CD4-positive, alpha-beta T cell treated with Interleukin-10 for 1 hour (primary cell): Measurements from ENCODE around the gene CALML3.

Source experiments
- DNase-seq: peaks from one replicate; pipeline ENCODE4 v3.0.0-alpha.2; 2020

Gene CALML3

DNA sequence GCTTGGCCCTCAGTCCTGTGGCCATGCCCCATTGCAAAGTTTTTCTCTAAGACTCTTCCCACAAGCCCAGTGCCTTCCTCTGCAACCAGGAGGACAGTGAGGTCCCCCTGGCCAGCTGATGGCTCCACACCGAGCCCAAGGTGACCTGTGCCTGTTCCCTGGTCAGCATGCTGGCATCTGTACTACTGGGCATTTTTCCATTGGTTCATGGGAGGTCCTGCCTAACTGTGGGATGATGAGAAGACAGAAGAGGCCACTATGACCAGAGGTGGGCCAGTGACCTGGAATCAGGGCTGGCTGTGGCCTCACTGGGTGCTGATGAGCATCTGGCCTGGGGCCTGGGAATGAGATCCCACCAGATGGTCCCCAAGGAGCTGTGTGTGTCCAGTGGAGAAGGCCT, 20.2 kb downstream of the CALML3 start:
- DNase-seq: no peak

DNA sequence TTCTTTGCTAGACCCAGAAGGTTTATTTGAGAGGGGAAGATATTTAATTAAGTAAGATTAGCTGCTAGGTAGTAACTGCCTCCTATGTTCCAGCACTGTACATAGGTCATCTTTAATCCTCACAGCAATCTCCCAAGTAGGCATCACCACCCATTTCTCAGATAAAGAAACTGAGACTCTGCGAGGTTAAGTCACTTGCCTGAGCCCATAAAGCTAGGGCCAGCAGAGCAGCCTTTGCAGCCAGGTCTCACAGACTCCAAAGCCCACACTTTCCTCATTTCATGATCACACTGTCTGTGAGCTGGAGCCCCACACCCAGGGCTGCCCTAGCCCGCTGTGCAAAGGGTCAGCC, 20.6 kb downstream of the CALML3 start:
- no peak for DNase-seq

DNA sequence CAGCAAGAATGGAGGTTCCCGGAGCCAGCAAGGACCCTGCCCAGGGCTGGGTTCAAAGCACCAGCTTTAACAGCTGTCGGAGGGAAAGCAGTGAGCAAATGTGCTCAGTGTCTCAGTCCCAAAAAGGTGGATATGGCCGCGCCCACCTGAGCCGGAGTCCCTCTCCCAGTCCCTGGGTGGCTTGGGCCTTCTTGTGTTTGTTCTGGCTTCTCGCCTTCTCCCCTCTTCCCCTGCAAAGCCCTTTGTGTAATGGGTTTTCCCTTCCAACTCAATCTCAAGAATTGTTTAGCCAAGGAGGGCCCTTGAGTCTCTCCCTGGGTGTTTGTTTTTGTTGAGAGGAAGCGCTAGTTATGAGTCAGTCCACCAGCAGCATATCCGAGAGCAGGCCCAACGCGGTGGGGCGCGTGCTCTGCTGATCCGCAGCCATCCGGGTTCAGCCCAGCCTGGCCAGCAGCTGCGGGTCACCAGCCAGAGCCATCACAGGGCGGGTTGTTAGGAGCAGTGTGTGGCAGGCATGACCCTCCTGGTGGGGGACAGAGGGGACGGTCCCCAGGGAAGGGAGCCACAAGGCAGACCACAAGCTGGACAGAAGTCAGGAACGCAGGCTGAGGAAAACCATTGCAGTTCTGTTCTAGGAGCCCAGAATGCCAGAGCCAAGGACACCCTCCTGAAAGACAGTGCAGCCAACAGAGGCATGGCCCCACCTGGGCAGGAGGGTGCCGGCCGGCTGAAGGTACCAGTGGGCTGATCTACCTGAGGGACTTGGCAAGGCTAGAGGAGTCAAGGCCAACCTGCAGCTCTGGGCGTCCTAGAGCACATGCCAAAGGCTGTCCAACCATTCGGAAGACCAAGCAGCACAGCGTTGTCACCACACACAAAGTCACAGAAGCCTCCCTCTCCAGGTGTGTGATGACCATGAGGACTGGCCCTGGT, 21.3 kb downstream of the CALML3 start:
- DNase-seq: no peak

DNA sequence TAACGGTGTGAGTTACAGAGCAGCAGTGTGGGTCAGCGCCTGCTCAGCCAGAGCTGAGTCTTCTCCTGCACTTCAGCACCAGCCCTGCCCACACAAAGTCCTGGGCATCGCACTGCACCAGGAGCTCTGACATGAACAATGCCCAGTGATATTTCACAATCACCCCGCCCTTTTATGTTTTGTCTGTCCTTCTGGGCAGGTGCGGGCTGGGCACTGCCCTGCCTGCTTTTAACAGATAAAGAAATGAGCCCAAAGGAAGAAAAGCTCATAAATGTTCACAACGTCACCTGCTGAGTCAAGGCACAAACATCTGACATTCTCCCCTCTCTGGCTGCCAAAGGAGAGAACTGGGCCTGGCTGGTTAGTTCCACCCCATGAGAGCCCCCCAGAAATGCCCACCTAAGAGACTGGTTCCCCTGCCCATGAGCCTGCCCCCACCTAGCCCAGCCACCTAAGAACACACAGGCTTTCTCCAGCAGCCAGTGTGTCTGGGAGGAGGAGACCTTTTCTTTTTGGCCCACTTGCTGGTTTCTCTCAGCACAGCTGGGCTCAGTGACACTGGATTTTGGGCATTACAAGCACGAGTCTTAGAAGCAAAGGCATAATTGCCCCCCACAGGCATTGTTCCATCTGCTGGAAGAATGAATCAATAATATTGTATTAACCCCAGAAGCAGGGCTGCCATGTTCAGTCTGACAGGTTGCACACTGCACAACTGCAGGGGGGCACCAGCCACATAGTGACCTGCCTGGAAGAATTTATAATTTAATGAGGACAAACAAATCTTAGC, 22.3 kb downstream of the CALML3 start:
- DNase-seq: no peak

DNA sequence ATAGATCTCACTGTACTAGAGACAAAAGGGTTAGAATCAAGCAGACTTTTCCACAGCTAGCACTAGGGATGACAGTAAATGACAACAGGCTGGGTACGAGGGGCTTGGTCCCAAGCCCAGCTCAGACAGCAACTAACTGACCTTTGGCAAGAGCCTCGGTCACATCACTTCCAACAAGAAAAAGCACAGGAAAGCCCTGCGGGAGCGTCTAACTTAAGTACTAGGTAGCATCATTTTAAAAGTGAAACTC, 22.8 kb downstream of the CALML3 start:
- no peak for DNase-seq

DNA sequence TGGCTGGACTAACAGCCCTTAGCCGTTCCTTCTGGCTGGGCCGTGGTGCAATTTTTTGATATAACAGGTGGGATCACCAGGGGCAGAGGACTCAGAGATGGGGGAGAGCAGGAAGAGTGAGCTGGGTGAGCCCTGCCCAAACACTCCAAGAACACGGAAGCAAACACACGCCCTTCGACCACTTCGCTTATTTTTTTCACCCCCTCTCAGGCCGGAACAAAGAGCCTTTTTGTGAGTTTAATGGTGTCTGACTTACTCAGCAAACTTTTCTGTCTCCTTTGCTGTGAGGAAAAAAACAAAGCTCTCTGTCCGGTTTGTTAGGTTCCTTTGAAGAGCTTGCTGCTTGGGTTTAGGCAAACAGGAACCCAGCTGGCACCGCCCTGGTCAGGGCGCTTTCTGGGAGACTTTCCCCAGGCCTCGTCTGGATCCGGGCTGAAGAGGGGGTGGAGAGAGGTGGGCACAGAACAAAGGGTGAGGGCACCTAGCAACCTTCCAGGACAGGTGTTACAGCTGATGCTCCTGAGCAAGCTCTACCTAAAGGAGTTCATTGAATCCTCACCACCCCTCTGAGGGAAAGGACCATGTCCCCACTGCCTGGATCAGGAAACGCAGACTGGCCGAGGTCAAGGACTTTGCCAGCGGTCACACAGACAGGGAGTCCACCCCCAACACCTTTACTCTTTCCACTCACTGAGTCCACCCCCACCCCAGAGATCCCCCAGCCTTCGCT, 23.3 kb downstream of the CALML3 start:
- DNase-seq: no peak

DNA sequence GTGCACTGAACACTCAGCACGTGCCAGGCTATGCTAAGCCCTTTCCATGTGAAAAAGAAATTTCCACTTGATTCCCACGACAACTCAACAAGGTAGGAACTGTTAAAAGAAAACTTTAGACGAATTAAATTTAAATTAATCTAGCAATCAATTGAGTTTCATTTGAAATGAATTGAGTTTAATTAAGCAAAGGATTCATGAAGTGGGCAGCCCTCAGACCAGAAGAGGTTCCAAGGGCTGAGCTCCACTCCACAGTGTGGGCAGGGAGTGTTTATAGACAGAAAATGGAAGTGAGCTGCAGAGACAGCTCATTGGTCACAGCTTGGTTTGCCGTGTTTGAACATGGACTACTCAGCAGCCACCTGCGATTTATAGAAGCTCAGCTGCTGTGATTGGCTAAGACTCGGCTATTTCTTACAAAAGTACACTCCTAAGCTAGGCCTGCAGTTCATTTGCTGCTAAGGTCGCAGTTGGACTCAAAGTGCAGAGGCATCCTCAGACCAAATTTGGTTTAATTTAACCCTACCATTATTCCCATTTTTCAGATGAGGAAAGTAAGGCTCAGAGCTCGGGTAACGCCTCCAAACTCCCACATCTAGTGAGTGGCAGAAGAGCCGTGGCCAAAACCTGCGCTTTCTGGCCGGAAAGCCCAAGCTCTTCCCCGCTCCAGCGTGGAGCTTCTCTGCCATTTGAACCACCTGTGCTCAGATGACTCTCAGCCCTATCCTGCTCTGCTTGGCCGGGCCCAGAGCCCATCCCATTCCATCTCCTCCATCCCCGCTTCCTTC, 24.9 kb downstream of the CALML3 start:
- DNase-seq: no peak

DNA sequence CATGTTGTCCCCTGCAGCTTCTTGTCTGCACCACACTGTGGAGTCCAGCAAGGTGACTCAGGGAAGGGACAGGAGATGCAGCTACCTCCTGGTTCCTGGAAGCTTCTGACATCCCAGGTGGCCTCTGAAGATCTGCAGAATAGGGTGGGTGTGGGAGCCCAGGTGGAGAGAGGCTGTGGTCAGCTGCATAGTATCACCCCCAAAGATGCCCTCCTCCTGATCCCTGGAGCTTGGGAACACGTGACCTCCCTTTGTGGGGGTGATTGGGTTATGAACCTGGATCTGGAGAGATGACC, 25.4 kb downstream of the CALML3 start:
- DNase-seq: no peak

DNA sequence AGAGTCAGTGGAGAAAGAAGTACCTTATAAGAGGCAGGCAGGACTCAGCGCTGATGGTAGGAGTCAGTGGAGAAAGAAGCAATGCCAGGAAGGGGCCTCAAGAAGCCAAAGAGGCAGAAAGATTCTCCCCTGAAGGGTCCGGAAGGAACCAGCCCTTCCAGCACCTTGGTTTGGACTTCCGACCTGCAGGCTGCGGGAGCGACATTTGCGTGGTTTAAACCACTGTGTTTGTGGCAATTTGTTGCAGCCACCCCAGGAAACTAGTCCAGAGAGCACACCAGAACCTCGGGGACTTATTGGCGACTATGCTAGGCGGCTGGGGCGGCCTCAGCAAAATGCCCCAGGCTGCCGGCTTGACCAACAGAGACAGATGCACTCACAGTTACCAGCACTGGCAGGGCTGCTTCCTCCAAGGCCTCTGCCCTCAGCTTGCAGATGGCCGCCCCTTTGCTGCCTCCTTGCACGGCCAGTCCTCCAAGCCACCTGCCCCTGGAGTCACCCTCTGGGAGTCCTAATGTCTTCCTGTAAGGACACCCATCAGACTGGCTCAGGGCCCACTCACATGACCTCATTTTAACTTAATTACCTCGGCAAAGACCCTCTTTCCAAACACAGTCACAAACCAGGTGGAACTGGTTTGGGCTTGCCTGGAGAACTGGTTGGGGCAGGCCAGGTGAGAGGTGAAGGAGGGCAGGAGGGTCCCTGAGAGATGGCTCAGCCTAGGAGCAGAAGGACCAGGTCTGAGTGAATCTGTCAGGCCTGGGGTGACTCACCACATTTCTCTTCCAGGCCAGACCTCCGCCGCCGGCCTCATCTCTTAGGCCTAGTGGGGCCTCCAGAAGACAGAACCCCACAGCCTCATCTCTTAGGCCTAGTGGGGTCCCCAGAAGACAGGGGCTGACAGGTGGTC, 26.1 kb downstream of the CALML3 start:
- DNase-seq: no peak

DNA sequence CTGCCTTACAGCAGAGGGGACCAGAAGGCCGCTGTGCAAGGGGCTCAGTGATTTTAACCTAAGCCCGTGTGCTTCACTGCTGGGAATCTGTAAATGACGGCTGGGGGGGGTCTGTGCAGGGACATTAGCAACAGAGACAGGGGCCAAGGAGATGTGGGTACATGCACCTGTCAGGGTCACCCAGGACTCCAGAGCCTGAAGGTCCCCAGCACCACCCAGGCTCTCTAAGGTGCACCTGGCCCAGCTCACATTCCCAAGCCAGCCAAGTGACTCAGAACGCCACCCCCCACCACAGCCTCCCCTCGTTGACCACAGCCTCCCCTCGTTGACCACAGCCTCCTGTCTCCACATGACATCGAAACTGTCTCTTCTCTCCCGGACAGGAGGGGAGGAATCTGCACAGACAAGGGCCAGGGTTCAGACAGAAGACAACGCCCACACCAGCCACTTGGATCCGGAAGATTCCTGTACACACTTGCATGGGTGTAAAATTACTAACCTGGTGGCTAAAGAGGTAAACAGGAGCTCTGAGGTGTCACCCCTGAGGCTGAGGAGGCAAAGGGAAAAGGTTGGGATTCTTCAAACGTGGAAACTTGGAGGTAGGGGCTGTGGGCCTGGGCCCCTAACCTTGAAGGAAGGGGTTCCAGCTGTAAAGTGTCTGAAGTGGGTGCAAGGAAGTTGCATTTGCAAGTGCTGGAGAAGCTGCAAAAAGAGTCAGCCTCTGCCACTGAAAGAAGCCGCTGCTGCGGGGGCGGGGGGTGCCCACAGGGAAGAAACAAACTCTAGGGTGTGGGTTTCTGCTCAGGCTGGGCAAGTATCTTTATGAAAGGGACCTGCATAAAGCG, 27.0 kb downstream of the CALML3 start:
- DNase-seq: no peak

DNA sequence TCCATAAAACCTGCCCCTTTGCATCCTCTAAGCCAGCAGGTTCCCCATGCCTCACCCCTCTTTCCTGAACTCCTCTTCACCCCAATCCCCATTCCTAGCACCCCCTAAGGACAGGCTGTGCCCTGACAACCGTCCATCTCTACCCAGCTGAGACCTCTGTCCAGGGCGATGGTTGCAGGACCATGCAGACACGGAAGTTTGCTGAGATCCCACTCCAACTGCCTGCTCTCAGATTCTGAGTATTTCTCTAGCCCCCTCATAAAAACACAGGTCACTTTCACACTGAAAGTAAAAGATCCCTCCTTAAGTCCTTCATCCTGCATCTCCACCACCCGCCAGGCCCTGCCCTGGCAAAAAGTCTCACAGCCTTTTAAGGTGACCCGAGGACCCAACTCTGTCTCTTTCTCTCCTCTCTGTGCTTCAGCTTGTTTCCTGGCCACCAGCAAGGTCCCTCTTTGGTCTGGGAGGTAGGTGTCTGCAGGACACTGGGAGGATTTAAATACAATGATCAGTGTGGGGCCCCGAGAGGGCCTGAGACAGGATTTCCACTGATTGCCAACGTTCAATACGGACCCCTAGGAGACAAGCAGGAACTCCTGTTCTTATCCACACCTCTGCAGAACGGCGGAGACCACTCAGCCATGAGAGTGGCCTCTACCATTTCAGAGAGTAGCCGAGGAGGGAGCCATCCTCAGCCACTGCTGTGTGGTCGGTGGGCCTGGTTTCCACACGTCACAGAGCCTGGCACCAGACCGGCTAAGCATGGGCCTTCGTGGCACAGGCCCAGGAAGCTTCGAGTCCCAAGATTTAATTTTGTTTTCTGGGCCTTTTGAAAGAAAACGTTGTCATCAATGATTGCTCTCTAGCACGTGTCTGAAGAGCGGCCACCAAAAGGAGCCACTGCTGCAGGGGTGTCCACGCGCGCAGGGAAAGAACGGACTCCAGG, 27.9 kb downstream of the CALML3 start:
- no peak for DNase-seq

DNA sequence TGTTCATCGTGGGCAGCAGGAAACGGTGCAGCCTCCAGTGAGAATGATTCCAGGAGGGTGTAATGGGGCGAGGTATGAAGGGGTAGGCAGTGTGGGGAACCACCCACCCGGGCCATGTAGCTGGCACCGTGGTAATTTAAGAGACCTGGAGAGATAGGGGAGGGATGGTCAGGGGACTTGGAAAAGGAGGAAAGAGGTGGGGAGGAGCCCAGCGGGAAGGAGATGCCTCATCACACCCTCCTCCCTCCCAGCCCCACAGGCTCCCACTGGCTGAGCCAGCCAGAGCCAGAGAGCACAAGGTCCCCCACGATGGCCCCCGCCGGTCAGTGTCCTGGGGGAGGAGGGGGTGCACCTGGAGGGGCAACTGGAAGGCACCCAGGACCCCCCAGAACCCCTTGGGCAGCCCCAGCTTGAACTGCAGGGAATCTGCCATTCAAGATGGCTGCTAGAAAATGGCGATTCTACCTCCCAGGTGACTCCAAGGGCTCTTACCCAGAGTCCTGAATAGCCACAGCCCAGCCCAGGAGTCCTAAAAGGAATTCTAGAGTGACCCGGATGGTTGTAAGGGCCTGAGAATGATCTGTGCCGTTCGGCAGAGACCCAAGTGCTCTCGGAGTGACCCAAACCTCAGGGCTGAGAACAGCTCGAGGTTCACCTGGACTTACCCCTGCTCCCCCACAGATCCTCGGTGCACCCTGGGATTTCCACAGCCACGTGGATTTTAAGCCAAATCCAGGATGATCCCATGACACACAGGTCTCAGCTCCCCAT, 28.8 kb downstream of the CALML3 start:
- no peak for DNase-seq

DNA sequence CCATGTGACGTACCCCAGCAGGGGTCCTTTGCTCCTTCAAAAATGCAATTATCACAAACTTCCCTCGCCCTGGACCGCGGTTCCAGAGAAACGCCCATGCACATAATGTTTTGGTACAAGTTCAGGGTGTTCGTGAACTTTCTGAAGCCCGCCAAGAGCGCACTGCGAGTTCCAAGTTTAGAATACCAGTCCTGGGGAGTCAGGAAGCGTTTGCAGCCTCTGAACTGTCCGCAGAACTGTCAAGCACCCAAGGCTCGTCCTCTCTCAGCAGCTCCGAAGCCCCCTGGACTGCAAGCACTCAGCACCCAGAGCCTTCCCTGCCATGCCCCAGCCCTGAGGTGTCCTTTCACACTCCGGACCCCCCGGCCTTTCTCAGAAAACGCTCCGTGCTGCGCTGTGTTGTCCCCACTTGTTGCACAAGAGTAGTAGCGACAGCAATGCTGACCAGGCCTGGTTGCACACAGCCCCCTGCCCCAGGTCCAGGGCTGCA, 30.3 kb downstream of the CALML3 start:
- DNase-seq: no peak

DNA sequence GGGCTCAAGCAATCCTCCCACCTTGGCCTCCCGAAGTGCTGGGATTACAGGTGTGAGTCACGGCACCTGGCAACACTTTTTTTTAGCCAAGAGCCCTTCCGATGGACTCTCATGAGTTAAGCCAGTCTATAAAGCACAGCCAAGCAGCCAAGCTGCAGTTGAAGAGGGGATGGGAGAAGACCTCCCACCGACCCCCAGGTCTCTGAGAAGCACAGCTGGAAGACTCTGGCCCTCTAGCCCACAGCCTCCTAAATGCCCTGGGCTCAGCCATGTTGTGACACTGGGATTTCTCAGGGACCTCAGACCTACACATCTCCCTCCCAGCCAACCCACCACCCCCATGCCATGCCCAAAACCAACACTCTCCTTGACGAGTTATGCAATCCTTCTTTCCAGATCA, 31.1 kb downstream of the CALML3 start:
- no peak for DNase-seq

DNA sequence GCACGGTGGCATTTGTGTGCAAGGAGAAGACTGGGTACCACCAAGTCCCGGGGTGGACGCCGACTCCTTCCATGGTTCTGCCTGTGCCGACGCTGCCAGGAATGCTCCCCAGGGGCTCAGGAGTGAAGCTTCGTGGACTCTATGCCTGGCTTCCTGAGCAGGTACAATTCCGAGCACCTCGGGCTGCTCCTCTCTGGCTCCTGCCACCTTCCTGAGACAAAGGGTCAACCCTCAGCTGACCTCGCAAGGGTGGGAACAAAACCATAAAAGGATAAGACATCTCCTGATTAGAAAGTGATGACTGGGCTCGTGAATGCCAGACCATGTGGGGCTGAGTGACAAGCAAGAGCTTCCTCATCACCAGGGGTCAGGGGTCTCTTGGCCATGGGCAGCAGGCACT, 31.8 kb downstream of the CALML3 start:
- no peak for DNase-seq

DNA sequence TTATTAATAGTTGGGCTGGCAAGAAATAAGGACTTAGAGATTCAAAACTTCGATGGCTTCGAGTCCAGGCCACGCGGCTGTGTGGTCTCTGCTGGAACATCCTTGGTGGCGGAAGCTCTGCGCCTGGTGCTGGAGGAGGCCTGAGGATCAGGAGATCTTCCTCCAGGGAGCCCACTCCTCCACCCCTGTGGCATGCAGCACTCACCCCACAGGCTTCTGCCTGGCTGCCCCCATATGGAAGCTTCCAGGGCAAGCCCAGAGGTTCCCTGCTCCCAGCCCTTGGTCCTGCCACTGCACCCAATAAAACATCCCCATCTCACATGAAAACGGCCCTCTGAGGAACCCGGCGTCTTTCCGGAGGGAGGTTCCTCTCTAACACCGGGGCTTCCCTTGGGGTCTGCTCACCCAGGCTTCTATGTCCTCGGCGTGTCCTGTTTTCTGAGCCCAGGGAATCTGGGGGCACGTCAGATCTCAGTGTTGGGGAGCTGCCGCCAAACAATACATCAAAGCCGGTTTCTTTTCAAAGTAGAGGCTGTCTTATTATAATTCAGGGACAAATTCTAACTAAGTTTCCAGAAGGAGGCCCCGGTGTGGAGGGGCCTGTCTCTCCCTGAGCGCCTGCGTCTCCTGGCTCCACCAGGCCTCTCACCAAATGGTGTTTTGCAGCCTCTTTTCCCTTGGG, 32.4 kb downstream of the CALML3 start:
- DNase-seq: no peak

DNA sequence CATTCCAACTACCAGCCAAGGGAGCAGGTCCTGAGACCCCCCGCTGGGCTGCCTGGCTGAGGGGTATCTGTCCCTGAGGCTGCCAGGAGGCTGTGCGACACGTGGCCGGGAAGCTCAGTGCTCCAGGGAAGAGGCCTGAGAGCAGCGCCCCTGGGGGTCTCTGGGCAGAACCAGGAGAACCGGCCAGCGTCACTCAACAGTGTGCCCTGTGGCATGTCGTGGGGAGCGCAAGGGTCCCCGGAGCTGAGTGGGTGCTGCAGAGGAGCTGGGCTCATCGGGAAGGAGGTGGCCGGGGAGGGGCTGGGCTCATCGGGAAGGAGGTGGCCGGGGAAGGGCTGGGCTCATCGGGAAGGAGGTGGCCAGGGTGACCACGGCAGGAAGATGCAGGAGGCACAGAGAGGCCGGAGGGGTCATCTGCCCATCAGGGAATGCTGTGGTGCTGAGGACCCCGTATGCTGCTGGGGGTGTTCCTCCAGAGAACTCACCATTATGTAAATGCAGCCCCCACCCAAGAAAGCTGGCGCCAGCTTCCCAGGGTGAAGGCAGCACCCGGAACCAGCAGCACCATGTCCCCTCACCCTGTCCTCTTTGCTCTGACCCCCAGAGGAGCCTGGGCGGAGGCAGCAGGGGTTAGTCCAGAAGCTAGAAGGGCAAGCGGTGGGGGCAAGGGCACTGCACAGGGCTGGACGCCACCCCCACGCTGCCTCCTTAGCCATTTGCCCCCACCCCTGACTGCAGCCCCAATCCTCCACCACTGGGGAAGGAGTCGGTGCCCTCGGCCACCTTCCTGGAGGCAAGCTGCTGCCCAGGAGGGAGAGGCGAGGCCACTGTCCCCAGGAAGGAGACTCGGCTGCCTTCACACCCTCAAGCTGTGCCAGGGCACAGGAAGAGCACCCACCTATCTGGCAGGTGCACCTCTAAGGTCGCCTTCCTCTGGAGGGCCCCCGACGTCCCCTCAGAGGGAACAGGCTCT, 33.3 kb downstream of the CALML3 start:
- DNase-seq: no peak
